22Rv1 (cell line): ENCODE results near the gene ERICH6B.

Experiments used
- CTCF ChIP-seq: fragments of 450-650 bp; IDR thresholded peaks from 2 replicates; pipeline ENCODE4 v1.5.1; 2017; ENCODE audit warnings: mild to moderate bottlenecking
- ZFX ChIP-seq: fragments of 450-650 bp; IDR thresholded peaks from 2 replicates; pipeline ENCODE4 v1.6.1; 2017; ENCODE audit warnings: antibody characterized with exemption, borderline replicate concordance

GRCh38 chr13:45590066-45590465, 25.5 kb downstream of the ERICH6B start:
- no peak for TF ChIP-seq CTCF
- no peak for TF ChIP-seq ZFX
